HG03354 (cell line): Measurements from ENCODE around the gene GRIK1.

ENCODE experiments used
- ATAC-seq: cut with Tn5 transposase; IDR thresholded peaks from one replicate; pipeline ENCODE4 v1.9.1; 2021; ENCODE audit warnings: mild to moderate bottlenecking; ENCODE audit not compliant: unreplicated experiment, poor library complexity, severe bottlenecking

Gene GRIK1

DNA sequence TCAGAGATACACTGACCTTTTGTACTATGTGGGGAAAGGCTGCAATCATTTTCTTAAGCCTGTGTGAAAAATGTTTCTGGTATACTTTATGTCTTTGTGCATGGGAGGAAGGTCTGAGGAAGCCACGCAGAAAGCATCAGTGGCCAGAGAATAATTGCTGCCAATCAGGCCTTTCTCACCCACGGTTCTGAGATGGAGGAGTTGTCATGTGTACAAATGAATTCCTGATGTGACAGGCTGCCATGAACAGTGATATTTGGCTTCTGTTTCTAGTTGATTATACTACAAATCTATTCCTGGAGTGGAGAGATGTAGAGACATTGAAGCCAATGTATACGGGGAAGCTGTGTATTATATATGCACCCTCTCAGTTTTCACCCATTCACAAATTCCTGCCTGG lies 142.6 kb downstream of the GRIK1 start:
- no peak for ATAC-seq

- ATAC-seq: no peak
These were observed 146.1 kb downstream of the GRIK1 start for GRCh38 chr21:29793712-29794111.

DNA sequence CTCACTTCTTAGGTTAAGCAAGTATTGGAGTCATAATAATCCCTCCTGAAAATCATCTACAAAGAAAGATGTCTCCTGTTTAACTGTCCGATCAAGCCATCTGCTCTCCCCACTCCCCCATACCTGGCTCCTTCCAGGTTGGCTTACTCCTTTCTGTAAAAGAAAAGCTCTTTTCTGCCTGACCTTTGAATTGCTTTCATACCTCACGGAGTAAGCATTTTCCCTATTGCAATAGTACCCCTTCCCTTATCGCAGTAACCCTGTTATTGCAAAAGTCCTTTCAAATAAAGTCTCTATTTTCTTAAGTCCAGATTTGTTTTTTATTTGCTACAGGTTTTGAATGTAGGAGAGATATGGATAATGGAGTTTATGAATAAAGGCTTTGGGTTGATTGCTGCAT lies 150.4 kb downstream of the GRIK1 start:
- ATAC-seq: no peak

DNA sequence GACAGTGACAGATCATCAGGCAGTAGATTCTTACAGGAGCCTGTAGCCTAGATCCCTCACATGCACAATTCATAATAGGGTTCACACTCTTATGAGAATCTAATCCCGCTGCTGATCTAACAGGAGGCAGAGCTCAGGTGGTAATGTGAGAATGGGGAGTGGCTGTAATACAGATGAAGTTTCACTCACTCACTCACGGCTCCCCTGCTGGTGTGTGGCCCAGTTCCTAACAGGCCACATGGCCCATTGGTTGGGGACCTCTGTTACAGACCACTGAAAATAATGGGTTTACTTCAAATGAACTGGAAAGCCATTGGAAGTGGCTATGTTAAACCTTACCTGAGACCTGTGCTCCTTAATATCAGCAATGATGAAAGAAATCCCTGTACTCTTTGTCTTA lies 151.0 kb downstream of the GRIK1 start:
- ATAC-seq: no peak

- no peak for ATAC-seq
These were observed 152.4 kb downstream of the GRIK1 start for GRCh38 chr21:29787361-29787909.

DNA sequence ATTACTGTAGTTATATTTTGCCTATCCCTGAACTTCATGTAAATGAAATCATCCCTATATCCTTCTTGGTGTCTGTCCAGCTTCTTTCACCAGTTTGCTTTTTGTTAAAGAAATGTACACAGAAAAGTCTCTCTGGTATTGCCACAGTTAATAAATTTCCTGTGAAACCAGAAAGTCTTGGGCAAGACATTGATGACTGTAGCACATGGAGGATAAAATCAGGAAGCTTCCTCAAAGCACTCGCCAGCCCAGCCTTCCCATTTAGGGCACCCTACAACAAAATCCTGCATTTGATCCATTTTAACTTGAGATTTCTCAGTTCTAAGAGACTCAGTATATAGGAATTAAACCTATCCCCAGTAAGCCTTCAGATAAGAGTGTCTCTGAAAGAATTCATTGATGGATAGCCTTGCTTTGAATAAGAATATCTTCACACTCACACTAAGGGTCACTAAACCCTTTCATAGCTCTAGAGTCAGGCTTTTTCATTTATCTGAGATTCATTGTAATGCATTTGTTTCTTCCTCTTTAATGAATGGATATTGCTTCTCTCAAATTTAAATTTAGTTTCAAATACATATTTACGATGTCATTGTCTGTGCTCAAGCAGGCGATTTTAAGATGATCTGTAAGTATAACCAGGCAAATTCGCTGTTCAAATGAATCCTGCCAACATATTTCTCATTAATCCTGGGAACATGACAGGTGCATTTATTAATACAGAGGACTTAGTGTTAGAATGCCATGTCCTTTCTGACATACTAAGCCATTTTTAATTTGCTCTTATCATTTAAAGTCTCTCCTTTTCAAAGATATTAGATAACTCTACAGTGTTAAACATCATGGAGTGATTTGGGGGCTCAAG lies 153.1 kb downstream of the GRIK1 start:
- no peak for ATAC-seq

DNA sequence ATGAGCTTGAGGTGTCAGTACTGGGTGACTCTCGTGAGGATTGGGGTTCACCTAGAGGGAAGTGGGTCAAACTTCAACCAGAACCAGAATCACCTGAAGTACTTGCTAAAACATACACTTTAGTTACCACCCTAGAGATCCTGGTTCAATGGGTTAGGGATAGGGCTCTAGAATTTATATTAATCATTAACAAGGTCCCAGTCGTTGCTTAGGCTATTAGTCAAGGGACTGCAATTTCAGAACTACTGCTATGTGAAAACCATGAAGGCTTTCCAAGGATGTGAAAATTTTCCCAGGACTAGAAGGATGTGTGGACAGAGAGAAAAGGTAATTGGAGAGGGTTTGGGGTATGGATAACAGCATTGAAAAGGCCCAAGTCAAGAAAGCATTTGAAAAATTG lies 162.6 kb downstream of the GRIK1 start:
- ATAC-seq: no peak

GRCh38 chr21:29775462-29775861 lies 164.3 kb downstream of the GRIK1 start:
- no peak for ATAC-seq

DNA sequence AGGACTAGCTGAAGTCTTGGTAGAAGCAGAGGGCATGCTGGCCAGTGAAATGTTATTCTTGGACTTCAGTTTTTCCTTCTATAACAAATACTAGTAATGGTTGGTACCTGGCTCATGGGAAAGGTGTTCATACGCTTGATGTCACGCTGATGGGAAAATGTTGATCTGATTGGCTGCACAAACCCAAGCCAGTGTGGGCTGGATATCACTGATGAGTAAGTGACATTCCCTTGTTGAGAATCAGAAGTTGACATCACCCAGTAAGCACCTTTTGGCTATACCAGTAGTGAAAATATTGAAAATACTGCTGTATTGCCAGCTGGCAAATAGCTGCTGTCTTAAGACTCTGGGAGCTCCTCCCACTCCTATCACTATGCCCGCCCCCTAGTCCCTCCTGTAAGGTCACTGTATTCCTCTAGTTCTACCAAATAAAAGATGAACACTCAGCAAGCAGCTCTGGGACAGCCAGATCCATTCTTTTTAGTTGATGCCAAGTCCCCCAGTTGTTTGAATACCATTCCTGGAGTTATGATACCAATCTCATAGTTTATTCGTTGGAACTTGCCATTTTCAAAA lies 168.2 kb downstream of the GRIK1 start:
- no peak for ATAC-seq

DNA sequence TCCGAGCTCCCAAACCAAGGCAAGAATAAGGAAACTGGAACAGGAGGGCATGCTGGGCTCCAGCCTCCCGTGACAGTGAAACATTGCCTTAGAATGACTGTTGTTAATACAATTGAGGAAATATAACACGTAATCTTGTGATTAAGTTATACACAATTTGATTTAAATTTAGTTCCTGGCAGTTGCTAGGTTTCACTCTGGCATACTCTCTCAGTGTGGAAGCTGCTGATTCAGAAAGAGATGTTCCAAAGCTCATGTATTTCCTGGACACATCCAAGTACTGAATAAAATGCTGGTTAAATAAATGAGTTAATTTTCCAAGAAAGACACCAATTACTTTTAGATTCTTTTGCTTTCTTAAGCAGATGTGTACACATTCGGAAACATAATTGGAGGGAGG lies 176.1 kb downstream of the GRIK1 start:
- ATAC-seq: no peak

GRCh38 chr21:29762570-29763082 lies 177.2 kb downstream of the GRIK1 start:
- ATAC-seq: no peak

DNA sequence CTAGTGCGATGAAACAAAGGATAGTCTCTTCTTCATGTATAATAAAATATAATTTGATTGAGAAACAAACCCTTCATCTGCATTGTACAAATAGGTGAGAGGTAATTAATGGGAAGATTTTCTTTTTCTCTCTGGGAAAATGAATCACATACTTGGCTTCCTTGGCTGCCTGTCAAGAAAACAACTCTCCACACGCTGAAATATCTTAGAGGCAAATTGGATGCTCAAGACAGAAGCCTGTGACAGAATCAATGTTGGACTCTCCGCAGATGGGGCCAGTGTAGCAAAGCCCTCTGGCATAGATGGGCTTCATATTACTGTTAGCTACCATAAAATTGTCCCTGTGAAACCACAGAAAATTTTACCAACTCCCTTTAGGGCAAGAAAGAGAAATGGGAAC lies 186.6 kb downstream of the GRIK1 start:
- ATAC-seq: no peak

DNA sequence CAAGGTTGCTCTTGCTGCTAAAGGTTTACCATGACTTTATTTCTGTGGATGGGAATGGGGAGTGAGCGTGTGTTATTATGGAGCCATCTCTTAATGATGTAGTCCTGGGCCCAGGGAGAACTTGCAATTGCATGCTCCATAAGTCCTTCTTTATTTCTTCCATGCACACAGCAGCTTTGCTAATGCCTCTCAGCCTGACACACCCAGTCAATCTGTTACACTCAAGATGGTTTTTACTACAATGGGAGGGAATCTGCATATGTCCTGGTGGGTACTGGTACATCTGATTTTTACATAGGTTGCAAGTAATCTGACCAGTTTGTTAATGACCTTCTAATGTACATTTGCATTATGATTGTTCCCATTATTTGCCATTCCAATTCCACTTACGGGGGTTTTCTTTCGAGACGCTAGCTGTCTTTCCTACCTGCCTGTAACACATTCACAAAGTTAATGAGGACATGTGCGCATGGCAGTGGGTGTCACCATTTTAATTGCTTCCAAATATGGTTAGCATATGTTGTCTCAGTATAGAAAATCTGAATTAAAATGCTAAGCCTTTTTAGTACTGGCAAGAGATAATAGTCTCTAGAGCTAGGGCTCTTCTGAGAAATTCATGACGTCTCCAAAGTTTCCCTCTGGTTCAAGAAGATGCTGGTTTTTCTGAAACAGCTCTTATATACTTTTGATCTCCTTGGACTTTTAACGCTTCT lies 188.2 kb downstream of the GRIK1 start:
- ATAC-seq: no peak

- ATAC-seq: no peak
These were observed 189.8 kb downstream of the GRIK1 start for GRCh38 chr21:29749957-29750356.

GRCh38 chr21:29749223-29749622 lies 190.6 kb downstream of the GRIK1 start:
- ATAC-seq: no peak

DNA sequence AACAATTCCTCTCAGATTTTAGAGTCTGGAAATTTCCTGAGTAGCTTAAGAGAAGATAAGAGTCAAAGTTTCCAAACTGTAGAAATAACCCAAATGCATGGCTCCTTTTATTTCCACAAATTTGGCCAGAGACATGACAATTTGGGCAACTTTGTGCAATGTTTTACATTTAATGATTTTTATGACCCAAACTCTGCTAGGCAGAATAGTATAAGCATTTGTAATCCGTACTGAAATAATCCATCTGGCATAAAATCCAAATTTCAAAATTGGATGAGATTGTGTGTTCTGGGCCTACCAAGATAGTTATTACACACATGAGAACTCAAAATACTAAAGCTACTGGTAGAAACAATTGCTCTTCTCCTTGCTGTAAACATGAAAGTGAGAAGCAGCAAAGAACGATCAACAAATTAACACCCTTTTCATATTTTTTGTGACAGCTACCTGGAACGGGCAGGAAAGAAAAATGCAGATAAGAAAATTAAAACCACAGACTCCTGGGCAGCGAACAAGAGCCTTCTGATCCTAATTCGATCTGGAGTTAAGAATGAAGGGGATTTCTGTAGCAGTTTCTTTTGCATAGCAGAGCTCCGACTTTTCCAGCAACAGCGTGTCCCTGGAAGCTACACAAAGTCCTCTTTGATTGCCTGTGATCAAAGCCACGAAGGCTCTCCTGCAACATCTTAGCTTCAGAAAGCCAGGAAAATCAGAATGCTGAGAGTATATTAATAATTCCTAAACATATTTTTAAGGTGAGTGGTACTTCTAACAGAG lies 191.2 kb downstream of the GRIK1 start:
- ATAC-seq: no peak

DNA sequence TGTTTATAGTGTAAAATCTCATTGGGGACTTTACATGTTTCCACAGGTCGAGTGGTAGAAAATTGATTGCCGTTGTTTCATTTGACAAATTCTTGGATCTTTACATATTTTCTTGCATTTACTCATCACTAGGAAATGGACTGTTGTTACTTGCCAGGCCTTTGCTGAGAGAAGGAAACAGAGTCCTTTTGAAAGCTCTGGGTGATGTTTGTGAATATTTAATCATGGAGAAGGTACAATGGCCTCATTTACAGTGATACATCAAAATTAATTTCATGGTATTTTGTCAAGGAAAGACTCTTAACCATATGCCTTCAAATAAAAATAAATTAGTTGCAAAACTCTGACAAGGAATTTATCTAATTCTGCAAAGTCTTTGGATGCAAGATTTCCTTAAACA lies 198.0 kb downstream of the GRIK1 start:
- ATAC-seq: no peak

- no peak for ATAC-seq
These were observed 200.6 kb downstream of the GRIK1 start for GRCh38 chr21:29739176-29739575.

DNA sequence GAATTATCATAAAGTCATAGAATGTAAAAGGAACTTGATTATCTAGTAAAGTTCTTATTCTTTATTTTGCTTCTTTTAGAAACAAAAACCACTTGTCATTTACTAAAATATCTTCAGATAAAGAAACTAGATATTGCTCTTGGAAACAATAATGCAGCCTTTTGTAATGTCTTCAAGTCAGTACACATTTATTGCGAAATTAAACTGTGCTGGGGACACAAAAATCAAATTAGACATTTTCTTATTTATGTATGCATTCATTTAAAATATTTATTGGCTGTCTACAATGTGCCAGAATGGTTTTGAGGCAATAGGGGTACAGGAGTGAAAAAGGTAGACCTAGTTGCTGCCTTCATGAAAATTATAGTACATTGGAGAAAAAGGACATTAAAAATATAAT lies 201.1 kb downstream of the GRIK1 start:
- ATAC-seq: no peak

GRCh38 chr21:29737186-29737585 lies 202.6 kb downstream of the GRIK1 start:
- ATAC-seq: no peak
